SH-SY5Y (cell line): Measurements from ENCODE around the gene HIGD1C.

ENCODE experiments used
- GATA2 ChIP-seq: IDR thresholded peaks from 2 replicates; pipeline ENCODE4 v1.6.1; 2011; ENCODE audit warnings: mild to moderate bottlenecking, low read depth, low read length
- GATA3 ChIP-seq: IDR thresholded peaks from 2 replicates; pipeline ENCODE4 v1.6.1; 2011; ENCODE audit warnings: low read depth, mild to moderate bottlenecking, low read length, moderate library complexity

GRCh38 chr12:50986966-50987737, 34.8 kb downstream of the HIGD1C start:
- TF ChIP-seq GATA2 (no peak), GATA3 (no peak)
